NCI-H446 treated with DMSO at 0.1 percent for 48 hours (cell line): ENCODE results near the gene TMEM260.
"Not testable (repeated sequence)": the region's sequence is repeated elsewhere in the genome, so short reads cannot be mapped to it uniquely, and the experiment has no call there.

Source experiments
- DNase-seq: peaks from one replicate; lab custom pipeline; 2025; lab: John Stamatoyannopoulos, UW

TMEM260 gene

GRCh38 chr14:56678838-56679237 is 99.2 kb downstream of the TMEM260 start:
- no peak for DNase-seq

GRCh38 chr14:56686416-56686815 is 106.8 kb downstream of the TMEM260 start:
- no peak for DNase-seq

GRCh38 chr14:56687123-56687522 is 107.5 kb downstream of the TMEM260 start:
- DNase-seq = no peak

- no peak for DNase-seq
Measured at GRCh38 chr14:56694609-56695008, 115.0 kb downstream of the TMEM260 start.

GRCh38 chr14:56695216-56695615 is 115.6 kb downstream of the TMEM260 start:
- DNase-seq = not testable (repeated sequence)
